Smooth muscle cell (in vitro differentiated cells): ENCODE measurements around the gene TPM2. TPM values are rescaled to one million over a fixed set of nuclear protein-coding genes. Genes with fewer than 3 reads are reported as not detected.

Experiments
- DNase-seq: peaks from one replicate; lab custom pipeline; 2025; ENCODE audit not compliant: unreplicated experiment; lab: John Stamatoyannopoulos, UW
- H2AFZ ChIP-seq: fragments of 200-600 bp; sonication (generic); 2 replicates; pipeline ENCODE4 v1.6.0; 2016; ENCODE audit warnings: antibody characterized with exemption, low read depth, mild to moderate bottlenecking
- H3F3A ChIP-seq: fragments of 200-600 bp; sonication (generic); 2 replicates; pipeline ENCODE4 v1.6.0; 2017; ENCODE audit warnings: antibody characterized with exemption, low read depth
- H3K27ac ChIP-seq: fragments of 200-600 bp; sonication (generic); 2 replicates; pipeline ENCODE4 v1.5.1; 2016; ENCODE audit warnings: low read depth, mild to moderate bottlenecking
- H3K27me3 ChIP-seq: fragments of 200-600 bp; sonication (generic); 2 replicates; pipeline ENCODE4 v1.6.1; 2016; ENCODE audit warnings: low read depth, mild to moderate bottlenecking
- H3K36me3 ChIP-seq: fragments of 200-600 bp; sonication (generic); 2 replicates; pipeline ENCODE4 v1.5.1; 2016; ENCODE audit warnings: low read depth
- H3K4me1 ChIP-seq: fragments of 200-600 bp; sonication (generic); 2 replicates; pipeline ENCODE4 v1.5.1; 2016; ENCODE audit warnings: low read depth
- H3K4me2 ChIP-seq: fragments of 200-600 bp; sonication (generic); 2 replicates; pipeline ENCODE4 v1.6.0; 2016; ENCODE audit warnings: mild to moderate bottlenecking
- H3K4me3 ChIP-seq: fragments of 200-600 bp; sonication (generic); 2 replicates; pipeline ENCODE4 v1.5.1; 2016; ENCODE audit warnings: mild to moderate bottlenecking
- H3K79me2 ChIP-seq: fragments of 200-600 bp; sonication (generic); 2 replicates; pipeline ENCODE4 v1.6.0; 2016; ENCODE audit warnings: low read depth, mild to moderate bottlenecking
- H3K9ac ChIP-seq: fragments of 200-600 bp; sonication (generic); 2 replicates; pipeline ENCODE4 v1.6.0; 2016; ENCODE audit warnings: low read depth
- H3K9me3 ChIP-seq: fragments of 200-600 bp; sonication (generic); replicated peaks from 2 replicates; pipeline ENCODE4 v1.5.1; 2016; ENCODE audit warnings: low read depth
- H4K20me1 ChIP-seq: fragments of 200-600 bp; sonication (generic); 2 replicates; pipeline ENCODE4 v1.6.0; 2016; ENCODE audit warnings: low read depth
- CTCF ChIP-seq: fragments of 200-600 bp; sonication (generic); IDR thresholded peaks from 2 replicates; pipeline ENCODE4 v1.5.1; 2017; ENCODE audit warnings: borderline replicate concordance, mild to moderate bottlenecking, antibody characterized with exemption; ENCODE audit not compliant: insufficient read depth, poor library complexity, severe bottlenecking
- WGBS: methylation state at CpG from one replicate; pipeline ENCODE4 v1.1.7; 2016; ENCODE audit warnings: low lambda C conversion rate; 5-methylcytosine and 5-hydroxymethylcytosine counted together
- polyA plus RNA-seq: library from polyadenylated mRNA; unstranded; fragments of >200 nt; fragmentation: Nextera tagmentation; extraction: Ambion mirVana; gene quantifications from 2 replicates; pipeline ENCODE4 v1.2.1, GENCODE V29; 2016
- total RNA-seq: library from RNA; depleted of rRNA; stranded (reverse); fragments of >200 nt; gene quantifications from 2 replicates; pipeline ENCODE4 v1.2.3, GENCODE V29; 2014

TPM2 gene
- total and polyA plus RNA-seq, 2 experiments from 2014 or later: 925 to 2,131 TPM

- Histone ChIP-seq H3F3A (peaks cover 16% of the 10 kb centered on the region), H3K9ac (peak overlapping the region; percentile 4), H3K79me2 (peaks cover 85% of the 10 kb centered on the region), H3K4me2 (peak overlapping the region; percentile 92), H3K27me3 (no peaks in the 10 kb centered on the region), H3K27ac (peak overlapping the region; percentile 94), H3K4me3 (peak overlapping the region; percentile 83), H4K20me1 (peaks cover 61% of the 10 kb centered on the region), H2AFZ (no peak overlapping the region), H3K4me1 (peaks cover 49% of the 10 kb centered on the region), H3K36me3 (no peaks in the 10 kb centered on the region), H3K9me3 (no peaks in the 10 kb centered on the region)
- no peak for DNase-seq
- TF ChIP-seq CTCF: peak; percentile 48
- 9% methylated on average over 6 of the region's 6 CpGs for WGBS
These were observed 40.2 kb upstream of the TPM2 start for GRCh38 chr9:35729700-35730485.

- Histone ChIP-seq H3K79me2 (peaks cover 83% of the 10 kb centered on the region), H3K4me3 (peak overlapping the region; percentile 83), H3K36me3 (no peaks in the 10 kb centered on the region), H3K9ac (peak overlapping the region; percentile 4), H4K20me1 (peaks cover 62% of the 10 kb centered on the region), H3K27ac (peak overlapping the region; percentile 94), H2AFZ (no peak overlapping the region), H3K4me1 (peaks cover 49% of the 10 kb centered on the region), H3K27me3 (no peaks in the 10 kb centered on the region), H3K9me3 (no peaks in the 10 kb centered on the region), H3K4me2 (peak overlapping the region; percentile 92), H3F3A (peaks cover 12% of the 10 kb centered on the region)
- 72% methylated on average over 3 of the region's 3 CpGs for WGBS
- no peak for TF ChIP-seq CTCF
- DNase-seq: no peak
These were observed 39.4 kb upstream of the TPM2 start for GRCh38 chr9:35729101-35729500.

GRCh38 chr9:35728041-35728971, 38.6 kb upstream of the TPM2 start:
- peaks cover 62% of the 10 kb centered on the region for H4K20me1 ChIP-seq
- DNase-seq: peak; percentile 11
- H3K79me2 ChIP-seq: peaks cover 78% of the 10 kb centered on the region
- peak overlapping the region; percentile 14 for H3K9ac ChIP-seq
- H3K4me3 ChIP-seq: peak overlapping the region; percentile 83
- H3K27ac ChIP-seq: peak overlapping the region; percentile 94
- H2AFZ ChIP-seq: no peak overlapping the region
- peaks cover 12% of the 10 kb centered on the region for H3F3A ChIP-seq
- 2% methylated on average over 9 of the region's 10 CpGs for WGBS
- H3K27me3 ChIP-seq: no peaks in the 10 kb centered on the region
- no peak for TF ChIP-seq CTCF
- no peaks in the 10 kb centered on the region for H3K36me3 ChIP-seq
- peak overlapping the region; percentile 92 for H3K4me2 ChIP-seq
- H3K9me3 ChIP-seq: no peaks in the 10 kb centered on the region
- H3K4me1 ChIP-seq: peaks cover 42% of the 10 kb centered on the region
